Erythroblast (primary cell): Measurements from ENCODE around the gene RADIL.
A peak's percentile ranks its signal among the peaks of the same experiment; 100 is the strongest.
"Not testable (repeated sequence)": the region's sequence is repeated elsewhere in the genome, so short reads cannot be mapped to it uniquely, and the experiment has no call there.

Experiments used
- DNase-seq, 2 experiments: peaks; one replicate each; lab custom pipeline; 2025; lab: John Stamatoyannopoulos, UW
- GATA1 ChIP-seq: IDR thresholded peaks from 2 replicates; pipeline ENCODE4 v1.6.1; 2011; ENCODE audit warnings: low read depth, mild to moderate bottlenecking, control low read depth, low read length, moderate library complexity
- POLR2A ChIP-seq: IDR thresholded peaks from 2 replicates; pipeline ENCODE4 v1.6.1; 2011; ENCODE audit warnings: mild to moderate bottlenecking, low read length

The RADIL gene

DNA sequence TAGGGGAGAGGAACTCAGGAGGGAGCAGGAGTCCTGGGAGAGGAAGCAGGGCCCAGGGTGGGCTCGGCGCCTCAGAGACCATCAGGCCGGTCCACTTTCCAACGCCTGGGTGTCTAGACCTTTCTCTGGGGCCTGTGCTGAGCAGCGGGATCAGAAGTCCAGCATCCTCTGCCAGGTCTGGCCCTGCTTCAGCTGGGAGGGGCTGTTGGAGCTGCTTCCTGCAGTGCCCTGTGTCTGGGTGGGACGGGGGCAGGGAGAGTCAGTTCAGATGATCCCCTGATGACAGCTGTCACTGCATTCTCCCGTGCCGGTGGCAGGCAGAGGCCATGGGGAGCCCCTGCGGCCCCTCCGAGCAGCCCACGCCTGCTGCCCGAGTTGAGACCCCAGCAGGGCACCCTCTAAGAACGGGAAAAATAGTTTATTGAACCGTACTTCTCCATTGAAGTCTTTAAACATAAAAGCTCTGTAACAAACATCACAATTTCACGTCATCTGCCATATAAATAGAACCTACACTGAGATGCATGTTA is 84.7 kb downstream of the RADIL start:
- DNase-seq: no peak
- TF ChIP-seq GATA1: no peak
- TF ChIP-seq POLR2A: no peak

- peak; percentile 66 to 78 for DNase-seq
- TF ChIP-seq POLR2A (no peak), GATA1 (no peak)
These were observed 85.4 kb downstream of the RADIL start for GRCh38 chr7:4797858-4798705.

DNA sequence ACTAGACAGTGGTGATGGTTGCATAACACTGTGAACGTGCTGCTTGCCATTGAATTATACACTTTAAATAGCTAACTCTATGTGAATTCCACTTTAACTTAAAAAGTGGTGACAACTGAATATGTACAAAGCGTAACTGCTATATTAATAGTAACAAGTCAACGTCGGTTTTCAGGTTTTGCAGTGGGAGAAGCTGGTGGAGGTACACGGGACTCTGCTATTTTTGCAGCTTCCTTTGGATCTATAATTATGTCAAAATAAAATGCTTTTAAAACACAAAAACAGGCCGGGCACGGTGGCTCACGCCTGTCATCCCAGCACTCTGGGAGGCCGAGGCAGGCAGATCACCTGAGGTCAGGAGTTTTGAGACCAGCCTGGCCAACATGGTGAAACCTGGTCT is 87.1 kb downstream of the RADIL start:
- no peak for TF ChIP-seq POLR2A
- no peak for TF ChIP-seq GATA1
- no peak for DNase-seq

DNA sequence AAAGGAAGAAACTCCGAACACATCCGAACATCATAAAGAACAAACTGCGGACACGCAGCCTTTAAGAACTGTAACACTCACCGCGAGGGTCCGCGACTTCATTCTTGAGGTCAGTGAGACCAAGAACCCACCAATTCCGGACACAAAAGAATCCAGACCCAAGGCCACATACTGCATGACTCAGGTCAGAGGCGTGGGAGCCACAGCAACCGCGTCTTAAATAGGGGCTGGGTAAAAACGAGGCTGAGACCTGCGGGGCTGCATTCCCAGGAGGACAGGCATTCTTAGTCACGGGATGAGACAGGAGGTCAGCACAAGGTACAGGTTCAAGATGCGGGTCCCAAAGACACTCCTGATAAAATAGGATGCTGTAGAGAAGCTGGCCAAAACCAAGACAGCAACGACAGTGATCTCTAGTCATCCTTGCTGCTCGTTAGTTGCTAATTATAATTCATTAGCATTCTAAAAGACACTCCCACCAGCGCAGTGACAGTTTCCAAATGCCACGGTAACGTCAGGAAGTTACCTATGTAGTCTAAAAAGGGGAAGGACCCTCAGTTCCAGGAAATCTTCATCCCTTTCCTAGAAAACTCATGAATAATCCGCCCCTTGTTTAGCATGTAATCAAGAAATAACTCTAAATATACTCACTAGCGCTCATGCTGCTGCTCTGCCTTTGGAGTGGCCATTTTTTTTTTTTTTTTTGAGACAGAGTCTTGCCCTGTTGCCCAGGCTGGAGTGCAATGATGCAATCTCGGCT is 88.7 kb downstream of the RADIL start:
- TF ChIP-seq GATA1 (no peak), POLR2A (no peak)
- DNase-seq: no peak

DNA sequence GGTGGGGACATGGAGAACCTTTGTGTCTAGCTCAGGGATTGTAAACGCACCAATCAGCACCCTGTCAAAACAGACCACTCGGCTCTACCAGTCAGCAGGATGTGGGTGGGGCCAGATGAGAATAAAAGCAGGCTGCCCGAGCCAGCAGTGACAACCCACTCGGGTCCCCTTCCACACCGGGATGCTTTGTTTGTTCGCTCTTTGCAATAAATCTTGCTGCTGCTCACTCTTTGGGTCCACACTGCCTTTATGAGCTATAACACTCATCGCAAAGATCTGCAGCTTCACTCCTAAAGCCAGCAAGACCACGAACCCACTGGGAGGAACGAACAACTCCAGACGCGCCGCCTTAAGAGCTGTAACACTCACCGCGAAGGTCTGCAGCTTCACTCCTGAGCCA is 89.3 kb downstream of the RADIL start:
- not testable (repeated sequence) for DNase-seq

GRCh38 chr7:4793385-4793993 is 90.0 kb downstream of the RADIL start:
- DNase-seq: not testable (repeated sequence)

DNA sequence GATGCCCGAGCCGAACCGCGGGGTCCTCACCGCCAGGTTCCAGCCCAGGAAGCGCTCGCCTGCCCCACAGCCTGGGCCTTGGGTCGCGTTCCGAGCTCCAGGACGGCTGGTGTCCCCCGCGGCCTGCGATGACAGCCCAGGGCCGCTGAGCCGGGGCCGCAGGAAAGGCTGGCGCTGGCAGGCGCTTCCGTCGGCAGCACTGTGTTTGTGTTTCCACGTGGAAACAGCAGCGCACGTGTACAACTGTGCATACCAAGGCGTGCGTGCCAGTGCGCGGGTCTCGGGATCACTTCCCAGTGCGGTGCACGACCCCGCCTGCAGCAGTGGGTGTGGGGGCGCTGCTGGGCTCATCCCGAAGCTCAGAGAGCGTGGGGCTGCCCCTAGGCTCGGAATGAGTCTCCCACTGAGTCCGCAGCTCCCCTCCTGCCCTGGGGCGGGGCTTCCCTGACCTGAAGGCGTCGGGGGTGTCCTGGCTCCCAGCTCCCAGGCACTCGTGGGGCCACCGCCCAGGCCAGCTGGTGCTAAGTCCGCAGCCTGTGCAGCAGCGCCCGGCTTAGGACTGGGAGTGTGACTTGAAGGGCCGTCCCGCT is 90.9 kb downstream of the RADIL start:
- TF ChIP-seq GATA1: no peak
- TF ChIP-seq POLR2A: no peak
- DNase-seq: no peak

DNA sequence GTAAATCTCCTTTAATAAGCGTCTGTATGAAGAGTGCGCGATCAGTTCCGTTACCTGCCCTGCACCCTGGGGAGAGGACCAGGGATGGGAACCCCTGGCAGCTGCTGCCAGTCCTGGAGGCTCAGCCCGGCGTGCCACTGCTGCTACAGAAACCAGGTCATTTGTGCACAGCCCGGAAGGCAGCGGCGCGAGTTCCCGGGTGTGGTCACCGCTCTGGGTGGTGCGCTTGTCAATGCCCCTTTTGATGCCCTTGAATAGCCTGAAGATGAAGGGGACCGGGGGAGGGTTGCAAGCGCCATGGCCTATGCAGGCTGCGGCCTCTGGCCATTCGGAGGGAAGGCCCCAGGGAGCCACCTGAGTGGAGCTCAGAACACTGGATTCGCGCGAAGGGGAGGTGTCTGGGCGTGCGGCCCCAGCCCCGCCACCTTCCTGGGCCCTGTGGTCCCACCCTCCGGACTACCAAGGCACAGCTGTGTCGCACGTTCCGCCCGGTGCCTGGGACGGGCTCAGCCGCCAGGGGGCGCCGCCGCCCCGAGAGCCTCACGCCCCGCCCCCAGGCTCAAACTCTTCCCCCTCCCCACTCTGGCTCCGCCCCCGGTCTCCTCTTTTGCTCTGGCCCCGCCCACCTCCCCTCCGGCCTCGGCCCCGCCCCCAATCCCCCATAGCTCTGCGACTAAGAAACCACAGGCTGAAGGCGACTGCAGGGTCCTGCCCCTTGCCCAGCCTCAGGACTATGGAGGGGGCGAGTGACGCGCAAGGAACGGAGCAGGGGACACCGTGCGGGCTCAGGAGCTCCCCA is 91.6 kb downstream of the RADIL start:
- TF ChIP-seq GATA1 (no peak), POLR2A (no peak)
- peak; percentile 81 to 88 for DNase-seq

DNA sequence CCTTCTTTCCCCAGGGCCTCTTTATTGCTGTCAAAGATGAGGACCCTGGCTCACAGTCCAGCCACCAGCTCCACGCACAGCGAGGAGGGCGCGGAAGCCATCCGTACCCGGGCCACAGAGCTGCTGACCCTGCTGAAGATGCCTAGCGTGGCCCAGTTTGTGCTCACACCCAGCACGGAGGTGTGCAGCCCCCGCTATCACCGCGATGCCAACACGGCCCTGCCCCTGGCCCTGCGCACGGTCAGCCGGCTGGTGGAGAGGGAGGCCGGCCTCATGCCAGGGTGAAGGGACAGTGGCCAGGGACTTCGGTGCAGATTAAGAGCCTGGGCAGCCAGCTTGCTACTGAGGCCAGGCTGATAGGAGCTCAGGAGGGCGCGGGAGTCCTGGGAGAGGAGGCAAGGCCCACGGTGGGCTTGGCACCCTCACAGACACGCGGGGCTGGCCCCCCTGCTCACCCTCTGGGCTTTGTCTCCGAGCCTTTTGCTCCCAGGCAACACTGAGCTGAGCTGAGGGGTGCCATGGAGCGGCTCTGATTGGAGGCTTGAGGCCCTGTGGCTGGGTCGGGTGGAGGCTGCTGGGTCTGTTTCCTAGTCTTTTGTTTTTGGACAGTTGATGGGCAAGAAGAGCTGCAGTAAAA is 92.3 kb downstream of the RADIL start:
- no peak for TF ChIP-seq GATA1
- TF ChIP-seq POLR2A: no peak

DNA sequence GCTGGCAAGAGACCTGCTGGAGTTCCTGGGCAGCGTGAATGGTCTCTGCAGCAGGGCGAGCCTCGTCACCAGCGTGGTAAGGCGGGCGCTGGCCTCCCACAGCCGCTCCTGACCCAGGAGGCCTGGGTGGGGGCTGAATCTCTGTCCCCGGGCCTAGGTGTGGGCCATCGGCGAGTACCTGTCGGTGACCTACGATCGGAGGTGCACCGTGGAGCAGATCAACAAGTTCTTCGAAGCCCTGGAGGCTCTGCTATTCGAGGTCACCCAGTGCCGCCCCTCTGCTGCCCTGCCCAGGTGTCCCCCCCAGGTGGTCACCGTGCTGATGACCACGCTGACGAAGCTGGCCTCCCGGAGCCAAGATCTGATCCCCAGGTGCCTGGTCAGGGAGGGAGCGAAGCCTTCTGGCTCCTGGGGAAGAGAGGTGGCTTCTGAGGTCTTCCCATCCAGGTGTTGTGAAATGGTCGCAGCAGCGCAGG is 93.0 kb downstream of the RADIL start:
- TF ChIP-seq GATA1 (no peak), POLR2A (no peak)
- DNase-seq: no peak

More for the DNA sequence above, 92.3 kb downstream of the RADIL start:
- no peak for DNase-seq

GRCh38 chr7:4790078-4790465 is 93.4 kb downstream of the RADIL start:
- no peak for DNase-seq
- no peak for TF ChIP-seq POLR2A
- TF ChIP-seq GATA1: no peak
